Natural killer cell (primary cell): ENCODE results near the gene GLDC. TPM values are rescaled to one million over a fixed set of nuclear protein-coding genes. Genes with fewer than 3 reads are reported as not detected.
"Not testable (repeated sequence)": the region's sequence is repeated elsewhere in the genome, so short reads cannot be mapped to it uniquely, and the experiment has no call there.

ENCODE experiments used
- ATAC-seq, 3 donors: fragments of 150-1000 bp in 2 of 3; fragments of 200-7000 bp in 1 of 3; cut with Tn5 transposase; 1 replicate in 1 of 3; 2 replicates in 2 of 3; pipeline ENCODE4 v1.10.0; 2021; ENCODE audit warnings: mild to moderate bottlenecking in 2 of 3, moderate library complexity in 2 of 3
- DNase-seq, 2 donors: peaks; one replicate each; pipeline versions ENCODE4 v3.0.0 to v3.0.0-alpha.2; 2013 to 2021; ENCODE audit warnings: mixed read lengths in 1 of 2
- H3K27ac ChIP-seq: one replicate; pipeline ENCODE4 v1.5.1; 2013; ENCODE audit warnings: mild to moderate bottlenecking, low read length
- H3K27me3 ChIP-seq: one replicate; pipeline ENCODE4 v1.6.1; 2013; ENCODE audit warnings: low read length; ENCODE audit not compliant: control insufficient read depth, insufficient read depth
- H3K36me3 ChIP-seq: one replicate; pipeline ENCODE4 v1.6.1; 2013; ENCODE audit warnings: low read length; ENCODE audit not compliant: control insufficient read depth, insufficient read depth
- H3K4me1 ChIP-seq: one replicate; pipeline ENCODE4 v1.6.1; 2013; ENCODE audit warnings: low read length; ENCODE audit not compliant: control insufficient read depth, insufficient read depth
- H3K4me3 ChIP-seq: one replicate; pipeline ENCODE4 v1.5.1; 2013; ENCODE audit warnings: low read length
- H3K9me3 ChIP-seq: one replicate; pipeline ENCODE4 v1.6.1; 2013; ENCODE audit warnings: low read length; ENCODE audit not compliant: control insufficient read depth, insufficient read depth
- H3K27ac Mint-ChIP-seq, 2 donors: one replicate each; pipeline ENCODE4 v1.8.0; 2022; ENCODE audit warnings: mild to moderate bottlenecking in 2 of 2, mixed read lengths in 2 of 2, moderate library complexity in 1 of 2
- H3K27me3 Mint-ChIP-seq, 2 donors: one replicate each; pipeline ENCODE4 v1.8.0; 2022; ENCODE audit warnings: low read depth in 2 of 2, mixed read lengths in 2 of 2
- H3K36me3 Mint-ChIP-seq: one replicate; pipeline ENCODE4 v1.8.0; 2022; ENCODE audit warnings: mixed read lengths
- H3K4me1 Mint-ChIP-seq, 2 donors: one replicate each; pipeline ENCODE4 v1.8.0; 2022; ENCODE audit warnings: mixed read lengths in 2 of 2
- H3K4me3 Mint-ChIP-seq: one replicate; pipeline ENCODE4 v1.8.0; 2022; ENCODE audit warnings: mild to moderate bottlenecking, moderate library complexity, mixed read lengths
- H3K9me3 Mint-ChIP-seq, 2 donors: one replicate each; pipeline ENCODE4 v1.8.0; 2022; ENCODE audit warnings: mixed read lengths in 2 of 2
- WGBS: methylation state at CpG from one replicate; pipeline ENCODE4 v1.1.7; 2013; ENCODE audit warnings: missing lambda C conversion rate; ENCODE audit not compliant: insufficient coverage; 5-methylcytosine and 5-hydroxymethylcytosine counted together
- intact Hi-C: fragments of 100-400 bp; cut with micrococcal nuclease; formaldehyde crosslinking; loops from one replicate; pipeline ENCODE4 v1.14.2; 2022
- total RNA-seq, 4 donors: library from RNA; stranded (reverse); fragments of 120-200 nt in 1 of 4; gene quantifications; one replicate each; pipeline versions ENCODE4 v1.2.3 to v1.2.4, GENCODE V29; 2013 to 2022
- TF ChIP-seq, protein P1 (sequence below): fragments of 200-600 bp; IDR thresholded peaks from one replicate; pipeline ENCODE4 v1.8.0; 2022; ENCODE audit warnings: antibody characterized with exemption

GLDC gene
- total RNA-seq, 3 donors from 2014 or later (not counting 1 experiment from before 2014, with no cell fraction given), result 1.3 to 4.6 TPM; not detected in 1

DNA sequence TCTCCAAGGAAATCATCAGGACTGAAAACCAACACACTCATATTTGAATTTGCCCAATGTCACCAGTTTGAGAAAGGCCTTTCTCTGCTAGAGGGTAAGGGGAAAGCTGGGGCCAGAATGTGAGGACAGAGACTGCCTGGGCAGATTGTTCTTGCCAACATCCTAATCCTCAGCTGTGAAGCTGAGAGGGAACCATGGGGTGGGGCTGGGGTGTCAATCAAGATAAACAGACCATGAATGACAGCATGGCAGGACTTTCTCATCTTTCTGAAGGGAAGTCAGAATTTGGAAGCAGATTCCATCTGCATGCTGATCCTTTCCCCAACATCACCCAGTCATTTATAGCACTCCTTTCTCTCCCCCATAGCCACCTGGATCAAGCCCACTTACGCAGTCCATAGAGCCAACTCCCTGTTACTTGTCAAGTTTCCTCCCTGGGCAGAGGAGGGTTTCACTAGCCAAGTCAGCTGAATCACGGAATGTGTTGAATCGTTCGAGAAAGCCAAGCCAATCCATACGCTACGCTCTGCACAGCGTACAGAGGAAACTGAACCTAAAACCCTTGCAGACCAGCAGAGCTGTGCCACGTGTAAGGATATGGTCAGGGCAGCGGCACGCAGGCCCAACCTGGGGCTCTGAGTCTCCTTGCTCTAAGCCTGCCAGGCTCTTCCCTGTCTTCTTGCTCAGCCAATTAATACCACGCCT is 14.9 kb downstream of the GLDC start:
- H3K27ac Mint-ChIP-seq, result peak overlapping the region in 1 of 2 donors; percentile 37

DNA sequence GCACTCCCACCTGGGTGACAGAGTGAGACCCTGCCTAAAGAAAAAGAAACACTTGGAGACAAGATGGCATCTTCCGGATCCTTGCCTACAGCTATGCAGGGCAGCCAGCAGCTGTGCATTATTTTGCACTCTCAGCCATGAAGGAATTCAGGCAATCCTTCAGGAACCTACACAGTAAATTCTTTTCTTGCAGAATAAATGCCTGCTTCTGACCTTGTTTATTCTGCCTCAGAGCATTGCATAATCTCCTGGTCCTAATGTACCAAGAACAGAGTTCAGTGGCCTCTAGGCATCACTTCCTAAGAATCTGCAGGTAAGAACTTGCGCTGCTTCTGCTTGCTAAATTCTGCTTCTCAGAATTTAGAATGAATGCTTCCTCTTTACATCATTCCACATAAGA is 16.8 kb downstream of the GLDC start:
- peaks cover 16 to 28% of the 10 kb centered on the region in 2 donors for H3K27me3 Mint-ChIP-seq

More for the DNA sequence above, 14.9 kb downstream of the GLDC start:
- TF ChIP-seq, protein P1, sequence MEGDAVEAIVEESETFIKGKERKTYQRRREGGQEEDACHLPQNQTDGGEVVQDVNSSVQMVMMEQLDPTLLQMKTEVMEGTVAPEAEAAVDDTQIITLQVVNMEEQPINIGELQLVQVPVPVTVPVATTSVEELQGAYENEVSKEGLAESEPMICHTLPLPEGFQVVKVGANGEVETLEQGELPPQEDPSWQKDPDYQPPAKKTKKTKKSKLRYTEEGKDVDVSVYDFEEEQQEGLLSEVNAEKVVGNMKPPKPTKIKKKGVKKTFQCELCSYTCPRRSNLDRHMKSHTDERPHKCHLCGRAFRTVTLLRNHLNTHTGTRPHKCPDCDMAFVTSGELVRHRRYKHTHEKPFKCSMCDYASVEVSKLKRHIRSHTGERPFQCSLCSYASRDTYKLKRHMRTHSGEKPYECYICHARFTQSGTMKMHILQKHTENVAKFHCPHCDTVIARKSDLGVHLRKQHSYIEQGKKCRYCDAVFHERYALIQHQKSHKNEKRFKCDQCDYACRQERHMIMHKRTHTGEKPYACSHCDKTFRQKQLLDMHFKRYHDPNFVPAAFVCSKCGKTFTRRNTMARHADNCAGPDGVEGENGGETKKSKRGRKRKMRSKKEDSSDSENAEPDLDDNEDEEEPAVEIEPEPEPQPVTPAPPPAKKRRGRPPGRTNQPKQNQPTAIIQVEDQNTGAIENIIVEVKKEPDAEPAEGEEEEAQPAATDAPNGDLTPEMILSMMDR, result no peak
- H3K36me3 Mint-ChIP-seq, result no peaks in the 10 kb centered on the region
- Histone ChIP-seq H3K9me3 (no peaks in the 10 kb centered on the region), H3K27me3 (no peaks in the 10 kb centered on the region), H3K36me3 (no peaks in the 10 kb centered on the region), H3K4me1 (peaks cover 10% of the 10 kb centered on the region), H3K4me3 (no peak overlapping the region), H3K27ac (no peak overlapping the region)
- DNase-seq (peak; percentile 17 to 49), ATAC-seq (peak in 2 of 3 donors; percentile 63 to 71)
- peaks cover 0 to 10% of the 10 kb centered on the region in 2 donors for H3K4me1 Mint-ChIP-seq
- 73% methylated on average over 11 of the region's 11 CpGs for WGBS
- intact Hi-C loops, result no loop called here
- H3K4me3 Mint-ChIP-seq, result no peak overlapping the region
- no peaks in the 10 kb centered on the region for H3K9me3 Mint-ChIP-seq
- peaks cover 14 to 28% of the 10 kb centered on the region in 2 donors for H3K27me3 Mint-ChIP-seq

DNA sequence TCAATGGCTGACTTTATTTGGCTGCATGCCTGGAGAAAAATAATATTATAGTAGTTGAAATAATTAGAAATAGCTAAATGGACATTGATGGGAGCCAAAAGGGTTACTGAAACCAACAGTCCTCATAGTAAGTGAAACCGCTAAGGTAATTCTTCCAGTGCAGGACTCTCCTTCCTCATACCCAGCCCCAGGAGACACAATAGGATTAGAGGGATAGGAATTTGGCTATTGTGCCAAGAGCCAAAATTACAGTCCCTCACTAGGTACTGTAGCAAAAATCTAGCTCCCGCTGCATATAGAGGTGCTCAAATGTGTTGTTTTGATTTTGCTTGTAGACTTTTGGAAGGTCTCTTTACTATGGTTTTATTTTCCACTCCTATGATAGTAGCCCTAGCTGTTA is 20.2 kb downstream of the GLDC start:
- Mint-ChIP-seq H3K4me3 (no peak overlapping the region), H3K4me1 (no peaks in the 10 kb centered on the region), H3K27me3 (peaks cover 16 to 28% of the 10 kb centered on the region in 2 donors), H3K9me3 (no peaks in the 10 kb centered on the region), H3K27ac (no peak overlapping the region), H3K36me3 (no peaks in the 10 kb centered on the region)
- intact Hi-C loops, result no loop called here
- H3K9me3 ChIP-seq, result no peaks in the 10 kb centered on the region
- H3K27ac ChIP-seq, result no peak overlapping the region
- TF ChIP-seq, protein P1, result no peak
- no peak overlapping the region for H3K4me3 ChIP-seq
- H3K36me3 ChIP-seq, result no peaks in the 10 kb centered on the region
- peaks cover 1% of the 10 kb centered on the region for H3K4me1 ChIP-seq
- no peak for ATAC-seq
- no peaks in the 10 kb centered on the region for H3K27me3 ChIP-seq
- DNase-seq, result no peak
- WGBS, result no CpG with 5 or more reads among the region's 2 CpGs

More for the DNA sequence above, 16.8 kb downstream of the GLDC start:
- no peaks in the 10 kb centered on the region for H3K36me3 ChIP-seq
- DNase-seq (no peak), ATAC-seq (no peak)
- H3K4me1 Mint-ChIP-seq, result peaks cover 0 to 10% of the 10 kb centered on the region in 2 donors
- H3K27ac Mint-ChIP-seq, result no peak overlapping the region
- H3K9me3 ChIP-seq, result no peaks in the 10 kb centered on the region
- H3K4me3 ChIP-seq, result no peak overlapping the region
- no peaks in the 10 kb centered on the region for H3K36me3 Mint-ChIP-seq
- WGBS, result 70% methylated on average over 2 of the region's 2 CpGs
- H3K4me3 Mint-ChIP-seq, result no peak overlapping the region
- no peak overlapping the region for H3K27ac ChIP-seq
- H3K27me3 ChIP-seq, result no peaks in the 10 kb centered on the region
- intact Hi-C loops, result no loop called here
- TF ChIP-seq, protein P1, result no peak
- no peaks in the 10 kb centered on the region for H3K9me3 Mint-ChIP-seq
- H3K4me1 ChIP-seq, result peaks cover 10% of the 10 kb centered on the region

- no CpG with 5 or more reads among the region's 29 CpGs for WGBS
These were observed 22.7 kb downstream of the GLDC start for GRCh38 chr9:6622784-6623183.

More at GRCh38 chr9:6622784-6623183, 22.7 kb downstream of the GLDC start:
- H3K4me1 ChIP-seq, intact Hi-C loops, DNase-seq, H3K9me3 ChIP-seq, ATAC-seq, H3K36me3 Mint-ChIP-seq, H3K36me3 ChIP-seq, H3K9me3 Mint-ChIP-seq, H3K4me3 ChIP-seq, H3K27ac ChIP-seq, H3K4me3 Mint-ChIP-seq, H3K27me3 ChIP-seq, H3K27ac Mint-ChIP-seq, H3K4me1 Mint-ChIP-seq: not testable (repeated sequence)
- H3K27me3 Mint-ChIP-seq, result peaks cover 19 to 20% of the 10 kb centered on the region in 2 donors
